HepG2 (cell line): ENCODE measurements around the gene PLXNB2. TPM values are rescaled to one million over a fixed set of nuclear protein-coding genes. Genes with fewer than 3 reads are reported as not detected.
A peak's percentile ranks its signal among the peaks of the same experiment; 100 is the strongest.

Experiments
- HNRNPL ChIP-seq: fragments of 200-400 bp; formaldehyde crosslinking; IDR thresholded peaks from 2 replicates; pipeline ENCODE4 v1.6.1; 2017; ENCODE audit warnings: mild to moderate bottlenecking, low read depth, low read length
- polyA plus RNA-seq, 8 experiments: library from polyadenylated mRNA; depleted of rRNA in 3 of 8; stranded (reverse) in 7 of 8; unstranded in 1 of 8; fragments of >200 nt; fragmentation: Illumina TruSeq in 4 of 8; extraction: Trizol in 4 of 8; gene quantifications; 2 replicates each; pipeline versions ENCODE4 v1.2.1 to v1.2.3, GENCODE V29; 2011 to 2016; ENCODE audit warnings: low read depth in 4 of 8, missing spikeins in 1 of 8, mixed read lengths in 1 of 8; ENCODE audit not compliant: insufficient read depth in 1 of 8
- total RNA-seq, 5 experiments: library from RNA; depleted of rRNA; stranded (reverse); fragments of >200 nt; fragmentation: Illumina TruSeq; extraction: Trizol; gene quantifications; 2 replicates each; pipeline ENCODE4 v1.2.3, GENCODE V29; 2016; ENCODE audit warnings: low read depth in 1 of 5
- TF ChIP-seq, protein P1 (sequence below): sonication (generic); formaldehyde crosslinking; IDR thresholded peaks from 2 replicates; pipeline ENCODE4 v1.9.0; 2021; ENCODE audit warnings: mild to moderate bottlenecking, missing genetic modification reagents
- TF ChIP-seq, protein P2 (sequence below): sonication (generic); formaldehyde crosslinking; IDR thresholded peaks from 2 replicates; pipeline ENCODE4 v1.9.0; 2022; ENCODE audit warnings: low read depth, missing genetic modification reagents

The PLXNB2 gene
- total and polyA plus RNA-seq, 2 of the 13 experiments (the other 11 are each of a cell fraction or from before 2014, with no cell fraction given) = 32.6 to 68.9 TPM

DNA sequence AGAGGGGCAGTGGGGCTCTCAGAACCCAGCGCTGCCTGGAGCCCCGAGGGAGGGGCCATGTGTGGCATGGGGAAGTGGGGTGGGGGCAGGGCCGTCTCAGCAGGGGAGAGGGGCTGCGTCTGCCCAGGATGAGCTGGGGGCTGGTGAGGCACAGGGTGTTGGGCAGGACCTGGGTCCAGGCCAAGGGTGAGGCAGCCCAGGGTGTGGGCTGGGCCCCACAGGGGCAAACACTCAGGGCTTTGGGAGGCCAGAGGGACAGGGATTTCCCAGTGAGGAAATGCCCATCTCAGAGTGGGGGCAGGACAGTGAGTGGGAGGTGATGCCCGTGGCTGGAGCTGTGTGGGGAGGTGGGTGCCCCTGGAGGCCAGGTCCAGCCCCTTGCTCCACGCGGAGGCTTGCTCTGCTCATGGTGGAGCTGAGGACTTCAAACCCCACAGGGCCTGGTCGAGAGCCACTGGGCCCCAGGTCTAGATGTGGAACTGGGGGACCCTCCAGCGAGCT is 5.4 kb downstream of the PLXNB2 start (continued):
- TF ChIP-seq, protein P1, sequence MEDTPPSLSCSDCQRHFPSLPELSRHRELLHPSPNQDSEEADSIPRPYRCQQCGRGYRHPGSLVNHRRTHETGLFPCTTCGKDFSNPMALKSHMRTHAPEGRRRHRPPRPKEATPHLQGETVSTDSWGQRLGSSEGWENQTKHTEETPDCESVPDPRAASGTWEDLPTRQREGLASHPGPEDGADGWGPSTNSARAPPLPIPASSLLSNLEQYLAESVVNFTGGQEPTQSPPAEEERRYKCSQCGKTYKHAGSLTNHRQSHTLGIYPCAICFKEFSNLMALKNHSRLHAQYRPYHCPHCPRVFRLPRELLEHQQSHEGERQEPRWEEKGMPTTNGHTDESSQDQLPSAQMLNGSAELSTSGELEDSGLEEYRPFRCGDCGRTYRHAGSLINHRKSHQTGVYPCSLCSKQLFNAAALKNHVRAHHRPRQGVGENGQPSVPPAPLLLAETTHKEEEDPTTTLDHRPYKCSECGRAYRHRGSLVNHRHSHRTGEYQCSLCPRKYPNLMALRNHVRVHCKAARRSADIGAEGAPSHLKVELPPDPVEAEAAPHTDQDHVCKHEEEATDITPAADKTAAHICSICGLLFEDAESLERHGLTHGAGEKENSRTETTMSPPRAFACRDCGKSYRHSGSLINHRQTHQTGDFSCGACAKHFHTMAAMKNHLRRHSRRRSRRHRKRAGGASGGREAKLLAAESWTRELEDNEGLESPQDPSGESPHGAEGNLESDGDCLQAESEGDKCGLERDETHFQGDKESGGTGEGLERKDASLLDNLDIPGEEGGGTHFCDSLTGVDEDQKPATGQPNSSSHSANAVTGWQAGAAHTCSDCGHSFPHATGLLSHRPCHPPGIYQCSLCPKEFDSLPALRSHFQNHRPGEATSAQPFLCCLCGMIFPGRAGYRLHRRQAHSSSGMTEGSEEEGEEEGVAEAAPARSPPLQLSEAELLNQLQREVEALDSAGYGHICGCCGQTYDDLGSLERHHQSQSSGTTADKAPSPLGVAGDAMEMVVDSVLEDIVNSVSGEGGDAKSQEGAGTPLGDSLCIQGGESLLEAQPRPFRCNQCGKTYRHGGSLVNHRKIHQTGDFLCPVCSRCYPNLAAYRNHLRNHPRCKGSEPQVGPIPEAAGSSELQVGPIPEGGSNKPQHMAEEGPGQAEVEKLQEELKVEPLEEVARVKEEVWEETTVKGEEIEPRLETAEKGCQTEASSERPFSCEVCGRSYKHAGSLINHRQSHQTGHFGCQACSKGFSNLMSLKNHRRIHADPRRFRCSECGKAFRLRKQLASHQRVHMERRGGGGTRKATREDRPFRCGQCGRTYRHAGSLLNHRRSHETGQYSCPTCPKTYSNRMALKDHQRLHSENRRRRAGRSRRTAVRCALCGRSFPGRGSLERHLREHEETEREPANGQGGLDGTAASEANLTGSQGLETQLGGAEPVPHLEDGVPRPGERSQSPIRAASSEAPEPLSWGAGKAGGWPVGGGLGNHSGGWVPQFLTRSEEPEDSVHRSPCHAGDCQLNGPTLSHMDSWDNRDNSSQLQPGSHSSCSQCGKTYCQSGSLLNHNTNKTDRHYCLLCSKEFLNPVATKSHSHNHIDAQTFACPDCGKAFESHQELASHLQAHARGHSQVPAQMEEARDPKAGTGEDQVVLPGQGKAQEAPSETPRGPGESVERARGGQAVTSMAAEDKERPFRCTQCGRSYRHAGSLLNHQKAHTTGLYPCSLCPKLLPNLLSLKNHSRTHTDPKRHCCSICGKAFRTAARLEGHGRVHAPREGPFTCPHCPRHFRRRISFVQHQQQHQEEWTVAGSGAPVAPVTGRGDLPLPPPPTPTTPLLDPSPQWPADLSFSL (CRISPR knock-in tag) = 0 out of 2 replicates have a peak, but pooled peaks have one; percentile 13
- TF ChIP-seq, protein P2, sequence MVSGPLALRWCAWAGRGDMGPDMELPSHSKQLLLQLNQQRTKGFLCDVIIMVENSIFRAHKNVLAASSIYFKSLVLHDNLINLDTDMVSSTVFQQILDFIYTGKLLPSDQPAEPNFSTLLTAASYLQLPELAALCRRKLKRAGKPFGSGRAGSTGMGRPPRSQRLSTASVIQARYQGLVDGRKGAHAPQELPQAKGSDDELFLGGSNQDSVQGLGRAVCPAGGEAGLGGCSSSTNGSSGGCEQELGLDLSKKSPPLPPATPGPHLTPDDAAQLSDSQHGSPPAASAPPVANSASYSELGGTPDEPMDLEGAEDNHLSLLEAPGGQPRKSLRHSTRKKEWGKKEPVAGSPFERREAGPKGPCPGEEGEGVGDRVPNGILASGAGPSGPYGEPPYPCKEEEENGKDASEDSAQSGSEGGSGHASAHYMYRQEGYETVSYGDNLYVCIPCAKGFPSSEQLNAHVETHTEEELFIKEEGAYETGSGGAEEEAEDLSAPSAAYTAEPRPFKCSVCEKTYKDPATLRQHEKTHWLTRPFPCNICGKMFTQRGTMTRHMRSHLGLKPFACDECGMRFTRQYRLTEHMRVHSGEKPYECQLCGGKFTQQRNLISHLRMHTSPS (CRISPR knock-in tag) = peak; percentile 40; the same call in 1 of the 2 replicates
- 0 out of 2 replicates have a peak, but pooled peaks have one; percentile 48 for TF ChIP-seq HNRNPL
